Liver (tissue), 3 donors: ENCODE data around the gene CNFN.

Experiments used
- CTCF ChIP-seq: fragments of 150-350 bp; IDR thresholded peaks from 2 replicates; pipeline ENCODE4 v1.5.1; 2017; ENCODE audit warnings: improper control_type of control experiment, low read depth, low read length; ENCODE audit not compliant: missing input control
- EGR1 ChIP-seq, 2 donors: IDR thresholded peaks; 2 replicates each; pipeline ENCODE4 v1.6.1; 2016 to 2018; ENCODE audit warnings: antibody characterized with exemption in 2 of 2, low read depth in 2 of 2
- TF ChIP-seq, protein P1 (sequence below): IDR thresholded peaks from 2 replicates; pipeline ENCODE4 v1.6.1; 2016; ENCODE audit warnings: antibody characterized with exemption
- donor health status: healthy.
- donor health status: healthy.

GRCh38 chr19:42368765-42369164 lies 21.3 kb downstream of the CNFN start:
- TF ChIP-seq CTCF (no peak), EGR1 (IDR thresholded peaks at IDR 0.05; ENCODE audit: low read depth in 2 of 2) (no peak)
- TF ChIP-seq, protein P1, sequence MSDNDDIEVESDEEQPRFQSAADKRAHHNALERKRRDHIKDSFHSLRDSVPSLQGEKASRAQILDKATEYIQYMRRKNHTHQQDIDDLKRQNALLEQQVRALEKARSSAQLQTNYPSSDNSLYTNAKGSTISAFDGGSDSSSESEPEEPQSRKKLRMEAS: no peak
